ENCODE results near the gene GLT6D1.
"Not testable (repeated sequence)": the region's sequence is repeated elsewhere in the genome, so short reads cannot be mapped to it uniquely, and the experiment has no call there.

GLT6D1 gene

DNA sequence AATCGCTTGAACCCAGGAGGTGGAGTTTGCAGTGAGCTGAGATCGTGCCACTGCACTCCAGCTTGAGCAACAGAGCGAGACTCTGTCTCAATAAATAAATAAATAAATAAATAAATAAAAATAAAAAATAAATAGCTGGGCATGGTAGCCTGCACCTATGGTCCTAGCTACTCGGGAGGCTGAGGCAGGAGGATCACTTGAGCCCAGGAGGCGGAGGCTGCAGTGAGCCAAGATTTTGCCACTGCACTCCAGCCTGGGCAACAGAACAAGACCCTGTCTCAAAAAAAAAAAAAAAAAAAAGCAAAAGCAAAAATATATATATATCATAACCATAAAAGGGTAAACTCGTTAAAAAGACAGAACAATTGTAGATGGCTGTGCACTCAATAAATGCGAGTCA lies 33.4 kb upstream of the GLT6D1 start:
- H3K4me1 ChIP-seq (ENCODE audit: control insufficient read depth, insufficient read depth, low read length); H3K4me3 ChIP-seq (ENCODE audit: low read length); H3K36me3 ChIP-seq (ENCODE audit: control insufficient read depth, insufficient read depth, low read length); H3K9ac ChIP-seq (ENCODE audit: low read length); H3K9me3 ChIP-seq (ENCODE audit: control insufficient read depth, low read length); H3K27me3 ChIP-seq (ENCODE audit: control insufficient read depth, insufficient read depth, low read length): not testable (repeated sequence)

DNA sequence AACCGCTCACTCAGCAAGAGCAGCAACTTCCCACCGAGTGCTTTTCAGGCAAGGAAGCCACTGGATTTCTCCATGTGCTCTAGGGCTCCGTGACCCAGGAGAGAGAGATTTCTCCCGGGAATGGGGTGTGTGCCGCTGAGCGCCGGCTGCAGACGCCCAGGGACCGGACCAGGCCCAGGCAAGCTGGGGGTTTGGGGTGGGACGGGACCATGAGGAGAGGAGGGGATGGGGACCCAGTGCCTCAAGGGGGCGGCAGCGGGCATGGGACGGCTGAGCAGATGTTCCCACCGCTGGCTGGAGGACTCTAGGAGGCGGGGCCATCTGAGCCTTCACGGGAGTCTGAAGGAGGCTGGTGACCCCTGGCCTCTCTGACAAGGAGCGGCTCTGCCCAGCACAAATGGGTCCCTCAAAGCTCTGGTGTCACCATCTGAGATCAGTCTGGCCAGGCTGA lies 32.3 kb upstream of the GLT6D1 start:
- Histone ChIP-seq H3K36me3 (ENCODE audit: control insufficient read depth, insufficient read depth, low read length) (no peaks in the 10 kb centered on the region), H3K9me3 (ENCODE audit: control insufficient read depth, low read length) (no peaks in the 10 kb centered on the region), H3K4me1 (ENCODE audit: control insufficient read depth, insufficient read depth, low read length) (no peaks in the 10 kb centered on the region), H3K9ac (ENCODE audit: low read length) (no peak overlapping the region), H3K4me3 (ENCODE audit: low read length) (no peak overlapping the region), H3K27me3 (ENCODE audit: control insufficient read depth, insufficient read depth, low read length) (no peaks in the 10 kb centered on the region)

DNA sequence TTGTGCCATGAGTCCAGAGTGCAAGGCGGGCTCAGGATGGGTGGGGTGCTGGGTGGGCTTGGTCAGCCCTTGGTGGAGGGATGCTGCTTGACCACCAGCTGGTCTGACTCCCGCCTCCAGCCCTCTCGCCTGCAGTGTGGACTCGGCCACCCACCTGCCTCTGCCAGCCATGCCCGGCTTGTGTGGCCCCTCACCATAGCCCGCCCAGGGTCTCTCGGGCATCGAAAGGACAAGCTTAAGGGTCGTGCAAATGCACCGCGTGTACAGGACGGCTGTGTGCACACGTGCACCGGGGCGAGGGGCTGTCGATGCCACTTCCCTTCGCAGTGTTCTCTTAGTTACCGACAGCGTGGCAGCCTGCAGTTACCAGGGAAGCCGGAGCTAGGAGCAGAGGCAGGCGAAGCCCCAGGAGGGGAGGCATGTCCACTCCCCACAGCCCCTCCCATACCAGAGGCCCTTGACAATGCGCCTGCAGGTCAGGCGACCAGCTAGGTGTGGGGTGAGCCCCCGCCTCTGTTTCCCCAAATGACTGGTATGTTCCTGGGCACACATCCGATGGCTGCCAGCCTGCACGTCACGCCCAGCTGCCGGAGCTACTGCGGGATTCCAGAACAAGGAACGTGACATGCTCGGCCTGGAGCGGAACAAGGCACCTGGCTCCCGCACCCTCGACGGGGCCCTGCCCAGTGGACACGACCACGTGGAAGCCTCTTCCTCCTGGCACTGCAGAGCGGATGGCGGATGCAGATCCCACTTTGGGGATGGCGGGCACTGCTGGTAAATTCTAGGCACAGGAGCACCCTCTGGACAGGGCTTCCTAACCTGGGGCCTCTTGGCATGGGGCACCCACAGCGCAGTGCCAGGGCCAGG lies 31.6 kb upstream of the GLT6D1 start:
- Histone ChIP-seq H3K4me3 (ENCODE audit: low read length) (no peak overlapping the region), H3K9me3 (ENCODE audit: control insufficient read depth, low read length) (no peaks in the 10 kb centered on the region), H3K4me1 (ENCODE audit: control insufficient read depth, insufficient read depth, low read length) (no peaks in the 10 kb centered on the region), H3K27me3 (ENCODE audit: control insufficient read depth, insufficient read depth, low read length) (no peaks in the 10 kb centered on the region), H3K9ac (ENCODE audit: low read length) (no peak overlapping the region), H3K36me3 (ENCODE audit: control insufficient read depth, insufficient read depth, low read length) (no peaks in the 10 kb centered on the region)

DNA sequence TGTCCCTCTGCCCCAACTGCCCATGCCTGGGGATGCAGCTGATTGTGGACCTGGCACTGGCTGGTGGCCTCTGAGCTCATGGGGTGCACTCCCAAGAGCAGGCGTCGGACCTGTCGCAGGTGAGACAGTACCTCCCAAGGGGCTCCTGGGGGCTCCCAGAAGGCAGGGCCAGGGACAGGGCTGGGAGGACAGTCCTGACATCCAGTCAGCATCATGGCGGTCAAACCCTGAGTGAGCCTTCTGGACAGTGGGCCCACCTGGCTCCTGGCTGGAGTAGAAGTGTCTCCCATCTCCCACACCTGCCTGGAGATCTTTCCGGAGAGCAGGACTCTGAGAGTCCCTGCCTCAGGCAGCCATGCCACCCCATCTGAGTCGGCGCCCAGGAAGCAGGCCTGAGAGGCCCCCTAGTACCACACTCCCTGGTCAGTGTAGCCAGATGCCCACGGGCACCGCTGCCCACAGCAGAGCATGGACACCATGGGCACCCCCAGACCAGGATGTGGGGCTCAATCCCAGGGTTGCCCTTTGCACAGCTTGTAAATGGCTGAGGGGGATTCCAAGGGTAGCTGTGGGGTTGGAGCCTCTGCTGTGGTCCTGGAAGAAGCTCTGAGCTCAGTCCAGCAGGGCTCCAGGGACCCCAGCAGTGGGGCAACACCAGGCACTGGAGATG lies 30.4 kb upstream of the GLT6D1 start:
- H3K4me1 ChIP-seq (ENCODE audit: control insufficient read depth, insufficient read depth, low read length), result no peaks in the 10 kb centered on the region
- no peak overlapping the region for H3K4me3 ChIP-seq (ENCODE audit: low read length)
- H3K36me3 ChIP-seq (ENCODE audit: control insufficient read depth, insufficient read depth, low read length), result no peaks in the 10 kb centered on the region
- H3K27me3 ChIP-seq (ENCODE audit: control insufficient read depth, insufficient read depth, low read length), result no peaks in the 10 kb centered on the region
- H3K9ac ChIP-seq (ENCODE audit: low read length), result no peak overlapping the region
- H3K9me3 ChIP-seq (ENCODE audit: control insufficient read depth, low read length), result no peaks in the 10 kb centered on the region

DNA sequence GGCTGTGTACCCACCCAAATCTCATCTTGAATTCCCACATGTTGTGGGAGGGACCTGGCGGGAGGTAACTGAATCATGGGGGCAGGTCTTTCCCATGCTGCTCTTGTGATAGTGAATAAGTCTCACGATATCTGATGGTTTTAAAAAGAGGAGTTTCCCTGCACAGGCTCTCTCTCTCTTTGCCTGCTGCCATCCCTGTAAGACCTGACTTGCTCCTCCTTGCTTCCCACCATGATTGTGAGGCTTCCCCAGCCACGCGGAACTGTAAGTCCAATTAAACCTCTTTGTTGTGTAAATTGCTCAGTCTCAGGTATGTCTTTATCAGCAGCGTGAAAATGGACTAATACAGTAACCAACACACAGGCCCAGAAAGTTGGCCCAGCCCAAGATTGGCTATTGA lies 29.7 kb upstream of the GLT6D1 start:
- H3K9me3 ChIP-seq (ENCODE audit: control insufficient read depth, low read length); H3K27me3 ChIP-seq (ENCODE audit: control insufficient read depth, insufficient read depth, low read length); H3K9ac ChIP-seq (ENCODE audit: low read length); H3K4me1 ChIP-seq (ENCODE audit: control insufficient read depth, insufficient read depth, low read length); H3K36me3 ChIP-seq (ENCODE audit: control insufficient read depth, insufficient read depth, low read length); H3K4me3 ChIP-seq (ENCODE audit: low read length): not testable (repeated sequence)

DNA sequence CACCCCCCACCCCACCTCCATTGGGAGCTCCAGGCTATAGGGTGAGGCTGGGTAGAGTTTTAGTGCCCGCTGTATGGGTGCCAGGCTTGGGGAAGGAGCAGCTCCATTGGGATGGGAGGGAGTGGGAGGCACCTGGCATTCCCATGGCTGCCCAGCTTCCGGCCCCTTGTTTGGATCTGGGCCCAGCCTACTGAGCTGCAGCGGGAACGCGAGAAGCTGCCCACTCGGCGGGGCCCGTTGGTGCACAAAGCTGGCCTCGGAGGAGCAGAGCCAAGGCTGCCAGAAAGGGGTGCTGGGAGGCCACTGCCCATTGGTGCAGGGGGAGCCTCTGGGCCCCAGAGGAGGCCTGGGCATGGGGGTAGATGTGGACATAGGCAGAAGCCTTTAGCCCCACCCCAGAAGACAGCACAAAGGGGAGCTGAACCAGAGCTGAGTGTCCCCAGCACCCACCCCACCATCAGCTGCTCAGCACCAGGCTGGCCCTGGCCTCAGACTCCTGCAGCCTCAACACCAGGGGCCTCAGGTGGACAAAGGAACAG lies 28.2 kb upstream of the GLT6D1 start:
- Histone ChIP-seq H3K4me3 (ENCODE audit: low read length) (no peak overlapping the region), H3K4me1 (ENCODE audit: control insufficient read depth, insufficient read depth, low read length) (no peaks in the 10 kb centered on the region), H3K27me3 (ENCODE audit: control insufficient read depth, insufficient read depth, low read length) (no peaks in the 10 kb centered on the region), H3K9ac (ENCODE audit: low read length) (no peak overlapping the region), H3K36me3 (ENCODE audit: control insufficient read depth, insufficient read depth, low read length) (no peaks in the 10 kb centered on the region), H3K9me3 (ENCODE audit: control insufficient read depth, low read length) (no peaks in the 10 kb centered on the region)

DNA sequence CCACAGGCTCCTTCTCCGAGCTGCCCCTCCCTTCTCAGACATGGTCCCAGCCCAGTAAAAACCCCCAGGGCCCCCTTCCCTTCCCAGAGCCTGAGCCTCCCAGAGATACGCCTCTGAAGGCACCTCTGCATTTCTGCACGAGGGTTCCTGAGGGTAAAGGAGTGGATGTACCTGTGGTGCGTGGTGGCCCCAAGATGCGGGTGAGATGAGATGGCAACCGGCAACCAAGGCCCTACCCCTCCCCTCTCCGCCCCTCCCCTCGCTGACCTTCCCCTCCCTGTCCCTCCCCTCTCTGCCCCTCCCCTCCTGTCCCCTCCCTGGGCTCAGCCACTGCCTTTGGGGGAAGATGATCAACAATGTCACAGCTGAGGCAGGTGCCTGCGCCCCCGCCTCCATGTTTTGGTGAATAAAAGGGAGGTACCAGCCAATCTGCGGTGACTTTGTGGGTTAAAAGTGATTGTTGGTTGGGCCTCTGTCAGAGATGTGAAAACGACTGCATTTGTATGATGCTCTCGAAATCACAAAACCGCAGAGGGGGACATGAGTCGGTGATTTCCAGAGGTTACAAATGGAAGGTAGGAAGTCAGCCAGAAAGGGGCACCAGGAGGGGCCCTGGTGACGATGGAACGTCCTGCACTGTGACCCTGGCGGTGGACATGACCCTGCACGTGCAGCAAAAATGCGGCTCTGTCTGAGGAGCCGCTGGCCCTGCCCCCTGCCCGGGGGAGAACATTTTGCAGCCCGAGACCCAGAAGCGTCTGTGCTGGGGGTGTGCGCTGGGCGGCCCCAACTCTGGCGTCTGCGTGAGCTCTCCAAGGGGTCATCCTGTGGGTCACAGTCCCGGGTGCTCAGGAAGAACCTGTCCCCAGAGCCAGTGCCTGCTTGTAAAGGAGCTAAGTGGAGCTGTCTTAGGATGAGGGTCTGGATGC lies 27.5 kb upstream of the GLT6D1 start:
- Histone ChIP-seq H3K9me3 (ENCODE audit: control insufficient read depth, low read length) (no peaks in the 10 kb centered on the region), H3K9ac (ENCODE audit: low read length) (no peak overlapping the region), H3K36me3 (ENCODE audit: control insufficient read depth, insufficient read depth, low read length) (no peaks in the 10 kb centered on the region), H3K27me3 (ENCODE audit: control insufficient read depth, insufficient read depth, low read length) (no peaks in the 10 kb centered on the region), H3K4me1 (ENCODE audit: control insufficient read depth, insufficient read depth, low read length) (no peaks in the 10 kb centered on the region), H3K4me3 (ENCODE audit: low read length) (no peak overlapping the region)

DNA sequence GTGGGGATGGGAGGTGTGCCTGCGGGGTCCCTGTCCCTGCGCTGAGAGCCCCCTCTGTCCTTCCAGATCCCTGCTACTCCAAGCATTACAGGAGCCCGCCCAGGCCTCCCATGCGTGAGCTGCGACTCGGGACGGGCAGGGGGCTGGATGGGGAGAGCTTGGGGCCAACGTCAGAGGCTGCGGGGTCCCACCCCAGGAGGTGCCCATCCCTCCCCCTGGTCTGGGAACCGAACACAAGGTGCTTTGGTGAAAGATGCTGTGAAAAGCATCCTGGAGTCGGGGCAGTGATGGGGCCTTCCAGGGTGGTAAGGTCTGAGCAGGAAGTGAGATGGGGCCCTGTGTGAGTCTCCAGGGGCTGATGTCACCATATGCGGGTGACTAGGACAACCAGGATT lies 26.5 kb upstream of the GLT6D1 start:
- Histone ChIP-seq H3K9me3 (ENCODE audit: control insufficient read depth, low read length) (no peaks in the 10 kb centered on the region), H3K27me3 (ENCODE audit: control insufficient read depth, insufficient read depth, low read length) (no peaks in the 10 kb centered on the region)

DNA sequence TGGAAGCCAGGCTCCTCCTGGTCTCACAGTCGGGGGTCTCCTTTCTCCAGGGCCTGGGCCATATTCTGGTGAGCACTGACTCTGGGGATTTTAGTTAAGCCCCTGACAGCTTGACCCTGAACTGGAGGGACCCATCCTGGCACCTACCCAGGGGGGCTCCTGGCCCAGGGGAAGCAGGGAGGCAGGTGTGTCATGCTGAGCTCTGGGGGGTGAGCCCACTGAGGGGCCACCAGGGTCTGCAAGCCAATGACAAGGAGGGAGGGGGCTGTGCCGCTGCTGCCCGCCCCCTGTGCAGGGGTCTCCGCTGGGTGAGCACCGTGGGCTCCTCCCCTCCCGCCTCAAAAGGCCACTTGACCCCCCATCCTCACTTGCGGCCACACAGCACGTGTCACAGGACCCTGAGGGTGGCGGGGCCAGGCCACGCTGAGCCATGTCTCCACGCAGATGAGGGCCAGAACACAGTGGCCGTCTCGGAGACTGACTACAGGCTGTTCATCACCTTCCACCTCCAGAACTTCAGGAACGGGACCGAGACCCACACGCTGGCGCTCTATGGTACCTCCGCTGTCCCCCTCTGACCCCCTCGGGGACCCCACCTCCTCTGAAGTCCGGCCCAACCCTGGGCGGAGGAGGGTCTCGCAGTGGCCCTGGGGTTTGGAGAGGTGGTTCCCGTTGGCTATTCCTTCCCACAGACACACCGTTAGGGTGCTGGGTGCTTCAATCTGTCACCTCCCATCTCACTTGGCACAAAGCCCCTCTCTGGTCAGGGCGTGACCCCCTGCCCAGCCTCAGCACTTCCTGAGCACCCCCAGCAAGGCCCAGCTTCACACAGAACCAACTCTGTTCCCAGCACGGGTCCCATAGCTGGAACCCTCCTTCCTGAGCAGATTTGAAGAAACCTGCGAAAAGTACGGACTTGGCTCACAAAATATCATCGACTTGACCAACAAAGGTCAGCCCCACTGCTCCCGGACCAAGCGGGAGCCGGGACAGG lies 25.8 kb upstream of the GLT6D1 start:
- Histone ChIP-seq H3K9ac (ENCODE audit: low read length) (no peak overlapping the region), H3K4me1 (ENCODE audit: control insufficient read depth, insufficient read depth, low read length) (no peaks in the 10 kb centered on the region), H3K36me3 (ENCODE audit: control insufficient read depth, insufficient read depth, low read length) (no peaks in the 10 kb centered on the region), H3K27me3 (ENCODE audit: control insufficient read depth, insufficient read depth, low read length) (no peaks in the 10 kb centered on the region), H3K4me3 (ENCODE audit: low read length) (no peak overlapping the region), H3K9me3 (ENCODE audit: control insufficient read depth, low read length) (no peaks in the 10 kb centered on the region)

More for the DNA sequence above, 26.5 kb upstream of the GLT6D1 start:
- no peaks in the 10 kb centered on the region for H3K36me3 ChIP-seq (ENCODE audit: control insufficient read depth, insufficient read depth, low read length)
- H3K9ac ChIP-seq (ENCODE audit: low read length), result no peak overlapping the region
- no peaks in the 10 kb centered on the region for H3K4me1 ChIP-seq (ENCODE audit: control insufficient read depth, insufficient read depth, low read length)
- H3K4me3 ChIP-seq (ENCODE audit: low read length), result no peak overlapping the region

DNA sequence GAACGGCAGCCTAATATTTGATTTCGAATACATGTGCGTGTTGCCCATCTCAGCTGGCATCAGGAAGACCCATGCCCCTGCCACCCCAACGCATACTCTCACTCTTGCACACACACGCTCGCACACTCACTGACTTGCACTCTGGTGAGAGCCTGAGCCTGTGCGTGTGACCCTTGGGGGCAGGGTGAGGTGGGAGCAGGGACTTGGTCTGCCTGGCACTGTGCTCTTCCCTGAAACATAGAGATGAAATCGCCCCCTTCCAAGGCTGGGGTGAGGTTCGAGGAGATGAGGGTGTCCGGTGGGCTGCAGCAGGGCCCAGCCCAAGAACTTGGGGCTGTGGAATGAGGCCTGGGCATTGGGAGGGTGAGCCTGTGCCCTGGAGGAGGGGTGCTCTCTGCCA lies 24.9 kb upstream of the GLT6D1 start:
- Histone ChIP-seq H3K4me1 (ENCODE audit: control insufficient read depth, insufficient read depth, low read length) (no peaks in the 10 kb centered on the region), H3K9me3 (ENCODE audit: control insufficient read depth, low read length) (no peaks in the 10 kb centered on the region), H3K9ac (ENCODE audit: low read length) (no peak overlapping the region), H3K36me3 (ENCODE audit: control insufficient read depth, insufficient read depth, low read length) (no peaks in the 10 kb centered on the region), H3K27me3 (ENCODE audit: control insufficient read depth, insufficient read depth, low read length) (no peaks in the 10 kb centered on the region), H3K4me3 (ENCODE audit: low read length) (no peak overlapping the region)

DNA sequence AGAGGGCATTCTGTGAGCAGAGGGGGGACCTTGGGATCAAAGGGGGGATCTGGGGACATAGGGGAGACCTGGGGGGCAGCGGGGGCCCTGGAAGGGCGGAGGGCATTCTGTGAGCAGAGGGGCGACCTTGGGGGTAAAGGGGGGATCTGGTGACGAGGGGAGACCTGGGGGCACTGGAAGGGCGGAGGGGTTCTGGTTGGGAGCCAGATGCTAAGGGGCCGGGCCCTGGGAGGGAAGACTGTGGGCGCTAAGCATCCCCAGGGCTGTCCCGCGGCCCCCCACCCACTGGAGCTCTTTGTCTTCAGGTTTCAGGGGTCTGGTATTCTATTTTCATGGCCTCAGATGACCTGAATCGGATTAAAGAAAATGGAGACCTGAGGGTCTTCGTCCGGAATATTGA lies 24.5 kb upstream of the GLT6D1 start:
- Histone ChIP-seq H3K36me3 (ENCODE audit: control insufficient read depth, insufficient read depth, low read length) (no peaks in the 10 kb centered on the region), H3K9ac (ENCODE audit: low read length) (no peak overlapping the region), H3K4me3 (ENCODE audit: low read length) (no peak overlapping the region), H3K4me1 (ENCODE audit: control insufficient read depth, insufficient read depth, low read length) (no peaks in the 10 kb centered on the region), H3K9me3 (ENCODE audit: control insufficient read depth, low read length) (no peaks in the 10 kb centered on the region), H3K27me3 (ENCODE audit: control insufficient read depth, insufficient read depth, low read length) (no peaks in the 10 kb centered on the region)

Measured in mucosa of stomach (tissue), 1 donor.